GM23338 (cell line): ENCODE data around the gene THSD4. TPM values are rescaled to one million over a fixed set of nuclear protein-coding genes. Genes with fewer than 3 reads are reported as not detected.

ENCODE experiments used
- ATAC-seq: fragments of 200-7000 bp; cut with Tn5 transposase; 3 replicates; pipeline ENCODE4 v1.9.1; 2020
- DNase-seq: peaks from one replicate; pipeline ENCODE4 v3.0.0-alpha.2; 2015; ENCODE audit warnings: low spot score
- H2AFZ ChIP-seq: fragments of 200-600 bp; sonication (generic); 2 replicates; pipeline ENCODE4 v1.8.0; 2016; ENCODE audit warnings: antibody characterized with exemption, mild to moderate bottlenecking, moderate library complexity
- H3F3A ChIP-seq: fragments of 200-600 bp; sonication (generic); replicated peaks from 2 replicates; pipeline ENCODE4 v1.8.0; 2017; ENCODE audit warnings: antibody characterized with exemption, mixed run types, low read depth
- H3K27ac ChIP-seq: fragments of 200-600 bp; sonication (generic); 2 replicates; pipeline ENCODE4 v1.6.1; 2016; ENCODE audit warnings: low read depth
- H3K27me3 ChIP-seq: fragments of 200-600 bp; sonication (generic); 2 replicates; pipeline ENCODE4 v1.8.0; 2016; ENCODE audit warnings: mild to moderate bottlenecking, mixed run types, moderate library complexity; ENCODE audit not compliant: insufficient read depth
- H3K36me3 ChIP-seq: fragments of 200-600 bp; sonication (generic); 2 replicates; pipeline ENCODE4 v1.8.0; 2016; ENCODE audit warnings: mild to moderate bottlenecking; ENCODE audit not compliant: insufficient read depth
- H3K4me1 ChIP-seq: fragments of 200-600 bp; sonication (generic); 2 replicates; pipeline ENCODE4 v1.8.0; 2016; ENCODE audit warnings: mild to moderate bottlenecking, moderate library complexity; ENCODE audit not compliant: insufficient read depth
- H3K4me2 ChIP-seq: fragments of 200-600 bp; sonication (generic); 2 replicates; pipeline ENCODE4 v1.7.1; 2017; ENCODE audit warnings: mixed run types
- H3K4me3 ChIP-seq: fragments of 200-600 bp; sonication (generic); 2 replicates; pipeline ENCODE4 v1.6.1; 2016; ENCODE audit warnings: mixed run types
- H3K79me2 ChIP-seq: fragments of 200-600 bp; sonication (generic); replicated peaks from 2 replicates; pipeline ENCODE4 v1.8.0; 2017; ENCODE audit warnings: mild to moderate bottlenecking; ENCODE audit not compliant: insufficient read depth
- H3K9me2 ChIP-seq: fragments of 200-600 bp; sonication (generic); 2 replicates; pipeline ENCODE4 v1.8.0; 2017; ENCODE audit not compliant: insufficient read depth
- H4K20me1 ChIP-seq: fragments of 200-600 bp; sonication (generic); replicated peaks from 2 replicates; pipeline ENCODE4 v1.8.0; 2017; ENCODE audit warnings: mild to moderate bottlenecking; ENCODE audit not compliant: insufficient read depth
- H3K27ac Mint-ChIP-seq: 2 replicates; pipeline ENCODE4 v1.8.0; 2020; ENCODE audit warnings: inconsistent platforms, mild to moderate bottlenecking, moderate library complexity, mixed read lengths
- H3K27me3 Mint-ChIP-seq: 3 replicates; pipeline ENCODE4 v1.8.0; 2022; ENCODE audit warnings: low read depth, mild to moderate bottlenecking, moderate library complexity, mixed read lengths, inconsistent platforms; ENCODE audit not compliant: insufficient read depth, poor library complexity
- H3K36me3 Mint-ChIP-seq: 3 replicates; pipeline ENCODE4 v1.8.0; 2021; ENCODE audit warnings: low read depth, mild to moderate bottlenecking, inconsistent platforms, moderate library complexity, mixed read lengths
- H3K4me1 Mint-ChIP-seq: 3 replicates; pipeline ENCODE4 v1.8.0; 2020; ENCODE audit warnings: mild to moderate bottlenecking, inconsistent platforms, mixed read lengths
- H3K4me3 Mint-ChIP-seq: 3 replicates; pipeline ENCODE4 v1.8.0; 2021; ENCODE audit warnings: moderate library complexity, mild to moderate bottlenecking, inconsistent platforms, mixed read lengths
- H3K9me3 Mint-ChIP-seq: 3 replicates; pipeline ENCODE4 v1.8.0; 2020; ENCODE audit warnings: moderate library complexity, mild to moderate bottlenecking, inconsistent platforms, mixed read lengths
- CTCF ChIP-seq, 2 experiments: fragments of 200-600 bp in 1 of 2; sonication (generic) in 1 of 2; conservative IDR thresholded peaks; 2 replicates each; pipeline versions ENCODE4 v1.5.1 to v1.6.1; 2016 to 2017; ENCODE audit warnings: antibody characterized with exemption in 2 of 2, low read depth in 2 of 2, mild to moderate bottlenecking in 2 of 2, moderate library complexity in 1 of 2
- EZH2 ChIP-seq: fragments of 200-600 bp; sonication (generic); IDR thresholded peaks from one replicate; pipeline ENCODE4 v1.8.0; 2017; ENCODE audit warnings: antibody characterized with exemption, mild to moderate bottlenecking, low read depth; ENCODE audit not compliant: unreplicated experiment
- EZH2phosphoT487 ChIP-seq: fragments of 200-600 bp; sonication (generic); IDR thresholded peaks from one replicate; pipeline ENCODE4 v1.8.1; 2018; ENCODE audit warnings: antibody characterized with exemption; ENCODE audit not compliant: unreplicated experiment
- JUNB ChIP-seq: IDR thresholded peaks from one replicate; pipeline ENCODE4 v1.6.1; 2016; ENCODE audit warnings: antibody characterized with exemption; ENCODE audit not compliant: unreplicated experiment
- NANOG ChIP-seq: IDR thresholded peaks from 2 replicates; pipeline ENCODE4 v1.6.1; 2016; ENCODE audit warnings: antibody characterized with exemption, borderline replicate concordance
- POLR2AphosphoS5 ChIP-seq: IDR thresholded peaks from 2 replicates; pipeline ENCODE4 v1.6.1; 2016; ENCODE audit warnings: antibody characterized with exemption, low read depth
- STAT1 ChIP-seq: IDR thresholded peaks from one replicate; pipeline ENCODE4 v1.6.1; 2016; ENCODE audit warnings: antibody characterized with exemption; ENCODE audit not compliant: unreplicated experiment
- ZNF114 ChIP-seq: fragments of 250-450 bp; sonication (Bioruptor Pico); IDR thresholded peaks from 2 replicates; pipeline ENCODE4 v1.5.0; 2020; ENCODE audit warnings: mild to moderate bottlenecking, moderate library complexity
- ZNF331 ChIP-seq: fragments of 250-450 bp; sonication (Bioruptor Pico); IDR thresholded peaks from 2 replicates; pipeline ENCODE4 v1.5.0; 2020; ENCODE audit warnings: low read depth, mild to moderate bottlenecking, moderate library complexity
- polyA plus RNA-seq: library from polyadenylated mRNA; unstranded; fragments of >200 nt; fragmentation: Nextera tagmentation; extraction: Ambion mirVana; gene quantifications from 2 replicates; pipeline ENCODE4 v1.2.1, GENCODE V29; 2016
- total RNA-seq: library from RNA; depleted of rRNA; stranded (reverse); fragments of >200 nt; shearing (Covaris generic); gene quantifications from 2 replicates; pipeline ENCODE4 v1.2.3, GENCODE V29; 2014
- TF ChIP-seq, protein P1 (sequence below): fragments of 250-450 bp; sonication (Bioruptor Pico); IDR thresholded peaks from 2 replicates; pipeline ENCODE4 v1.5.0; 2020; ENCODE audit warnings: mild to moderate bottlenecking, moderate library complexity

THSD4 gene
- total and polyA plus RNA-seq, 2 experiments from 2014 or later: 2.0 to 7.4 TPM

DNA sequence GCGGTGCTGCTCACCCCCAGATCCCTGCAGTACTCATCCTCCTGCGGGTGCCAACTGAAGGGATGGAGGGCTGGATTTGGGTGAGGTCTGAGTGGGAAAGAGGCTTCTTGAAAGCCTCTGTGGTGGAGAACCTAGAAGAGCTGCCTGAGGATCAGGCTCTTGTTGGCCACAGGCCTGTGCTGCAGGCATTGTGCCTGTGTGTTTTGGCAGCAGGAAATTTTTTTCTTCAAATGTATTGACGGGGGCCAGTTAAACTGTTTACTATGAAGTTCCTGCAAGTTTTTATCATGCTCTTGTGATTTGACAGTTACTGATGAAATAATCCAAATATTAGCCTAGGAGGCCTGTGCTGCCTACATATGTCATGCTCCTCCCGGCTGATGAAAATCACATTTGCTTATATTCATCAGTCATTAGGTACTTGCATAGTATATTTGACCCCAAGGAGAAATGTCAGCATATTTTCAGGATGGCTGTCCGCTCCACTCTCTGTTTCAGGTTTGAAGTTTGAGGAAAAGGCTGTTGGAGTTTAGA lies 103.1 kb downstream of the THSD4 start:
- no peak overlapping the region for H3K4me3 Mint-ChIP-seq

GRCh38 chr15:71219101-71219500 lies 103.8 kb downstream of the THSD4 start:
- Histone ChIP-seq H3K4me3 (no peak overlapping the region), H4K20me1 (no peaks in the 10 kb centered on the region), H3F3A (0 out of 2 replicates have a peak, but pooled peaks cover 5% of the 10 kb centered on the region), H3K36me3 (no peaks in the 10 kb centered on the region), H3K27ac (no peak overlapping the region), H2AFZ (no peak overlapping the region), H3K9me2 (no peaks in the 10 kb centered on the region), H3K27me3 (peaks cover 22% of the 10 kb centered on the region), H3K79me2 (no peaks in the 10 kb centered on the region), H3K4me1 (peaks cover 7% of the 10 kb centered on the region), H3K4me2 (no peak overlapping the region)
- Mint-ChIP-seq H3K4me3 (no peak overlapping the region), H3K27ac (no peak overlapping the region), H3K4me1 (peaks cover 15% of the 10 kb centered on the region), H3K36me3 (peaks cover 5% of the 10 kb centered on the region; the same call in 2 of the 3 replicates), H3K27me3 (peaks cover 2% of the 10 kb centered on the region), H3K9me3 (no peaks in the 10 kb centered on the region; the same call in 2 of the 3 replicates)
- ATAC-seq (no peak), DNase-seq (no peak)
- TF ChIP-seq, protein P1, sequence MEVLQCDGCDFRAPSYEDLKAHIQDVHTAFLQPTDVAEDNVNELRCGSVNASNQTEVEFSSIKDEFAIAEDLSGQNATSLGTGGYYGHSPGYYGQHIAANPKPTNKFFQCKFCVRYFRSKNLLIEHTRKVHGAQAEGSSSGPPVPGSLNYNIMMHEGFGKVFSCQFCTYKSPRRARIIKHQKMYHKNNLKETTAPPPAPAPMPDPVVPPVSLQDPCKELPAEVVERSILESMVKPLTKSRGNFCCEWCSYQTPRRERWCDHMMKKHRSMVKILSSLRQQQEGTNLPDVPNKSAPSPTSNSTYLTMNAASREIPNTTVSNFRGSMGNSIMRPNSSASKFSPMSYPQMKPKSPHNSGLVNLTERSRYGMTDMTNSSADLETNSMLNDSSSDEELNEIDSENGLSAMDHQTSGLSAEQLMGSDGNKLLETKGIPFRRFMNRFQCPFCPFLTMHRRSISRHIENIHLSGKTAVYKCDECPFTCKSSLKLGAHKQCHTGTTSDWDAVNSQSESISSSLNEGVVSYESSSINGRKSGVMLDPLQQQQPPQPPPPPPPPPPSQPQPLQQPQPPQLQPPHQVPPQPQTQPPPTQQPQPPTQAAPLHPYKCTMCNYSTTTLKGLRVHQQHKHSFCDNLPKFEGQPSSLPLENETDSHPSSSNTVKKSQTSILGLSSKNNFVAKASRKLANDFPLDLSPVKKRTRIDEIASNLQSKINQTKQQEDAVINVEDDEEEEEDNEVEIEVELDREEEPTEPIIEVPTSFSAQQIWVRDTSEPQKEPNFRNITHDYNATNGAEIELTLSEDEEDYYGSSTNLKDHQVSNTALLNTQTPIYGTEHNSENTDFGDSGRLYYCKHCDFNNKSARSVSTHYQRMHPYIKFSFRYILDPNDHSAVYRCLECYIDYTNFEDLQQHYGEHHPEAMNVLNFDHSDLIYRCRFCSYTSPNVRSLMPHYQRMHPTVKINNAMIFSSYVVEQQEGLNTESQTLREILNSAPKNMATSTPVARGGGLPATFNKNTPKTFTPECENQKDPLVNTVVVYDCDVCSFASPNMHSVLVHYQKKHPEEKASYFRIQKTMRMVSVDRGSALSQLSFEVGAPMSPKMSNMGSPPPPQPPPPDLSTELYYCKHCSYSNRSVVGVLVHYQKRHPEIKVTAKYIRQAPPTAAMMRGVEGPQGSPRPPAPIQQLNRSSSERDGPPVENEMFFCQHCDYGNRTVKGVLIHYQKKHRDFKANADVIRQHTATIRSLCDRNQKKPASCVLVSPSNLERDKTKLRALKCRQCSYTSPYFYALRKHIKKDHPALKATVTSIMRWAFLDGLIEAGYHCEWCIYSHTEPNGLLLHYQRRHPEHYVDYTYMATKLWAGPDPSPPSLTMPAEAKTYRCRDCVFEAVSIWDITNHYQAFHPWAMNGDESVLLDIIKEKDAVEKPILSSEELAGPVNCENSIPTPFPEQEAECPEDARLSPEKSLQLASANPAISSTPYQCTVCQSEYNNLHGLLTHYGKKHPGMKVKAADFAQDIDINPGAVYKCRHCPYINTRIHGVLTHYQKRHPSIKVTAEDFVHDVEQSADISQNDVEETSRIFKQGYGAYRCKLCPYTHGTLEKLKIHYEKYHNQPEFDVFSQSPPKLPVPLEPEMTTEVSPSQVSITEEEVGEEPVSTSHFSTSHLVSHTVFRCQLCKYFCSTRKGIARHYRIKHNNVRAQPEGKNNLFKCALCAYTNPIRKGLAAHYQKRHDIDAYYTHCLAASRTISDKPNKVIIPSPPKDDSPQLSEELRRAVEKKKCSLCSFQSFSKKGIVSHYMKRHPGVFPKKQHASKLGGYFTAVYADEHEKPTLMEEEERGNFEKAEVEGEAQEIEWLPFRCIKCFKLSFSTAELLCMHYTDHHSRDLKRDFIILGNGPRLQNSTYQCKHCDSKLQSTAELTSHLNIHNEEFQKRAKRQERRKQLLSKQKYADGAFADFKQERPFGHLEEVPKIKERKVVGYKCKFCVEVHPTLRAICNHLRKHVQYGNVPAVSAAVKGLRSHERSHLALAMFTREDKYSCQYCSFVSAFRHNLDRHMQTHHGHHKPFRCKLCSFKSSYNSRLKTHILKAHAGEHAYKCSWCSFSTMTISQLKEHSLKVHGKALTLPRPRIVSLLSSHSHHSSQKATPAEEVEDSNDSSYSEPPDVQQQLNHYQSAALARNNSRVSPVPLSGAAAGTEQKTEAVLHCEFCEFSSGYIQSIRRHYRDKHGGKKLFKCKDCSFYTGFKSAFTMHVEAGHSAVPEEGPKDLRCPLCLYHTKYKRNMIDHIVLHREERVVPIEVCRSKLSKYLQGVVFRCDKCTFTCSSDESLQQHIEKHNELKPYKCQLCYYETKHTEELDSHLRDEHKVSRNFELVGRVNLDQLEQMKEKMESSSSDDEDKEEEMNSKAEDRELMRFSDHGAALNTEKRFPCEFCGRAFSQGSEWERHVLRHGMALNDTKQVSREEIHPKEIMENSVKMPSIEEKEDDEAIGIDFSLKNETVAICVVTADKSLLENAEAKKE: no peak
- TF ChIP-seq EZH2phosphoT487 (no peak), ZNF114 (no peak), EZH2 (no peak), STAT1 (no peak), ZNF331 (CRISPR knock-in tag) (no peak), CTCF (conservative IDR thresholded peaks at IDR 0.05; ENCODE audit: low read depth in 2 of 2) (no peak), NANOG (no peak)

More for the DNA sequence above, 103.1 kb downstream of the THSD4 start:
- Histone ChIP-seq H2AFZ (no peak overlapping the region), H3K4me1 (peaks cover 7% of the 10 kb centered on the region), H4K20me1 (no peaks in the 10 kb centered on the region), H3K79me2 (no peaks in the 10 kb centered on the region), H3K27me3 (peaks cover 27% of the 10 kb centered on the region), H3K4me2 (no peak overlapping the region), H3K36me3 (no peaks in the 10 kb centered on the region), H3F3A (0 out of 2 replicates have a peak, but pooled peaks cover 5% of the 10 kb centered on the region), H3K27ac (no peak overlapping the region), H3K4me3 (no peak overlapping the region), H3K9me2 (no peaks in the 10 kb centered on the region)
- TF ChIP-seq EZH2phosphoT487 (no peak), JUNB (no peak), EZH2 (no peak), POLR2AphosphoS5 (no peak), STAT1 (no peak), ZNF114 (no peak)
- H3K9me3 Mint-ChIP-seq: no peaks in the 10 kb centered on the region; the same call in 2 of the 3 replicates
- no peak for DNase-seq
- no peak for ATAC-seq
- no peak overlapping the region for H3K27ac Mint-ChIP-seq
- peaks cover 10% of the 10 kb centered on the region for H3K4me1 Mint-ChIP-seq
- H3K27me3 Mint-ChIP-seq: peaks cover 2% of the 10 kb centered on the region
- H3K36me3 Mint-ChIP-seq: peaks cover 5% of the 10 kb centered on the region; the same call in 2 of the 3 replicates
